H1 (cell line): ENCODE results near the gene PDZD4. TPM values are rescaled to one million over a fixed set of nuclear protein-coding genes. Genes with fewer than 3 reads are reported as not detected.

Source experiments
- ATF3 ChIP-seq: IDR thresholded peaks from 2 replicates; pipeline ENCODE4 v1.6.1; 2011; ENCODE audit warnings: low read depth, mild to moderate bottlenecking, low read length; ENCODE audit not compliant: insufficient read depth
- CBX8 ChIP-seq: fragments of 300-800, 300-1000 bp; sonication (generic); IDR thresholded peaks from 2 replicates; pipeline ENCODE4 v1.7.1; 2016; ENCODE audit warnings: low read depth, low read length, borderline replicate concordance
- EP300 ChIP-seq, 2 experiments: IDR thresholded peaks; 1 replicate in 1 of 2; 2 replicates in 1 of 2; pipeline ENCODE4 v1.6.1; 2011 to 2012; ENCODE audit warnings: low read depth in 2 of 2, low read length in 2 of 2, mild to moderate bottlenecking in 2 of 2, borderline replicate concordance in 1 of 2, inconsistent platforms in 1 of 2, moderate library complexity in 1 of 2
- EZH2 ChIP-seq: fragments of 200-600 bp; sonication (generic); IDR thresholded peaks from 2 replicates; pipeline ENCODE4 v1.7.1; 2012; ENCODE audit warnings: low read depth, mild to moderate bottlenecking, moderate library complexity, low read length, inconsistent platforms; ENCODE audit not compliant: severe bottlenecking
- polyA plus RNA-seq, 7 experiments: library from polyadenylated mRNA; depleted of rRNA in 3 of 7; stranded (reverse) in 5 of 7; unstranded in 2 of 7; fragments of >200 nt in 5 of 7; fragments of 200-250 nt in 2 of 7; gene quantifications; 1 replicate in 5 of 7; 2 replicates in 1 of 7; 4 replicates in 1 of 7; pipeline versions ENCODE4 v1.2.1 to v1.2.3, GENCODE V29; 2011 to 2013; ENCODE audit warnings: missing spikeins in 2 of 7, mixed read lengths in 2 of 7
- total RNA-seq: library from RNA; stranded (reverse); fragmentation: NEBNext Ultra II Directional; extraction: Animal tissue kit (Norgen Biotek cat#: 25700); gene quantifications from 2 replicates; pipeline ENCODE4 v1.2.1, GENCODE V29; 2021

PDZD4 gene
- total and polyA plus RNA-seq, 2 of the 8 experiments (the other 6 are each of a cell fraction or from before 2014, with no cell fraction given) = 45.8 to 169 TPM

GRCh38 chrX:153836921-153837320 is 6.6 kb upstream of the PDZD4 start (continued):
- no peak for TF ChIP-seq EZH2
- TF ChIP-seq EP300 (IDR thresholded peaks at IDR 0.05; ENCODE audit: borderline replicate concordance in 1 of 2, low read depth in 2 of 2, low read length in 2 of 2) = no peak
- TF ChIP-seq ATF3 = no peak
- no peak for TF ChIP-seq CBX8
